ENCODE results near the gene ACBD4. TPM values are rescaled to one million over a fixed set of nuclear protein-coding genes. Genes with fewer than 3 reads are reported as not detected.

Gene ACBD4
- total RNA-seq, 4 donors from 2014 or later, result 8.2 to 14.9 (median 10.1) TPM

DNA sequence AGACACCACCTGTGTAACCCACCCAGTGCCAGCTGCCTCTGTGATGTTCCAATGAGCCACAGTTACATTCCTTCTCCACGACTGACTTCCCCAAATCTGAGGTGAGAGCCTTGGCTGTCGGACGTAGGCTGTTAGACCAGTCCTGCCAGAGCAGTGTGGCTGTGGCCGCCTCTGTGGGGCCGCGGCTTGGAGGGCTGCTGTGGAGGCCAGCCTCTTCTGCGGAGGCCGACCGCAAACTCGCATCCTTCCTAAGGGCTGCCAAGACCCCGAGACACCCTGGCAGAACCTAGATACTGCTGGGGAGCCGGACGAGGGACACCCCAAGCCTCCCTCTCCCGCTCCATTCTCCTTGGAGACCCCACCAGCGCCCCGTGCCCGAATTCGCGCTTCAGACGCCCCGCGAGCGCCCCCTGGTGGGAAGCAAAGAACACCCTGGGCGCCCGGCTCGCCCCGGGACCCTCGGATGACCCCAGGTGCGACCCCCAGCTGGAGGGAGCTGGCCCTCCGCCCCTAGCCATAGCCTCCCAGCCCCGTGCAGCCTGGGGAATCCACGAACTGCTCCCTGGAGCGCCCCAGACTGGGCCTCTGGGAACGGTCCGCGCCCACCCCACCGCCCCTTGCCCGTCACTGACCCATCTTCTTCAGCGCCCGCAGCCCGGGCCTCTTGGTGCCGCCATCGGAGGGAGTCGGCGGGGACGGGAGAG, 3.7 kb upstream of the ACBD4 start:
- TF ChIP-seq, protein P1, sequence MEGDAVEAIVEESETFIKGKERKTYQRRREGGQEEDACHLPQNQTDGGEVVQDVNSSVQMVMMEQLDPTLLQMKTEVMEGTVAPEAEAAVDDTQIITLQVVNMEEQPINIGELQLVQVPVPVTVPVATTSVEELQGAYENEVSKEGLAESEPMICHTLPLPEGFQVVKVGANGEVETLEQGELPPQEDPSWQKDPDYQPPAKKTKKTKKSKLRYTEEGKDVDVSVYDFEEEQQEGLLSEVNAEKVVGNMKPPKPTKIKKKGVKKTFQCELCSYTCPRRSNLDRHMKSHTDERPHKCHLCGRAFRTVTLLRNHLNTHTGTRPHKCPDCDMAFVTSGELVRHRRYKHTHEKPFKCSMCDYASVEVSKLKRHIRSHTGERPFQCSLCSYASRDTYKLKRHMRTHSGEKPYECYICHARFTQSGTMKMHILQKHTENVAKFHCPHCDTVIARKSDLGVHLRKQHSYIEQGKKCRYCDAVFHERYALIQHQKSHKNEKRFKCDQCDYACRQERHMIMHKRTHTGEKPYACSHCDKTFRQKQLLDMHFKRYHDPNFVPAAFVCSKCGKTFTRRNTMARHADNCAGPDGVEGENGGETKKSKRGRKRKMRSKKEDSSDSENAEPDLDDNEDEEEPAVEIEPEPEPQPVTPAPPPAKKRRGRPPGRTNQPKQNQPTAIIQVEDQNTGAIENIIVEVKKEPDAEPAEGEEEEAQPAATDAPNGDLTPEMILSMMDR (IDR thresholded peaks at IDR 0.05), result peak in 1 of 3 donors; percentile 90
- TF ChIP-seq POLR2A (IDR thresholded peaks at IDR 0.05), result no peak
- intact Hi-C loops (cut with DNase I; ENCODE audit: low total_unique reads), result no loop called here
- DNase-seq (ENCODE audit: low spot score in 2 of 2), result no peak
- 11 to 13% methylated on average over 24 to 27 of the region's 46 CpGs for WGBS, 2 donors
- peak overlapping the region; percentile 86 for H3K4me3 ChIP-seq (ENCODE audit: low read depth, poor library complexity, severe bottlenecking)

GRCh38 chr17:45132320-45132571, 3.2 kb upstream of the ACBD4 start, which contains the start of gene PLCD3:
Gene PLCD3, minus strand, starts transcription at chr17:45132515. Its CDS starts 105 bp downstream, at chr17:45132410.
- intact Hi-C loops (cut with DNase I; ENCODE audit: low total_unique reads), result no loop called here
- WGBS, 2 donors, result no CpG with 5 or more reads among the region's 36 CpGs
- TF ChIP-seq, protein P1 (IDR thresholded peaks at IDR 0.05), result no peak
- TF ChIP-seq POLR2A (IDR thresholded peaks at IDR 0.05), result no peak
- DNase-seq (ENCODE audit: low spot score in 2 of 2), result no peak
- peak within 1 kb of the TSS; percentile 86 for H3K4me3 ChIP-seq (ENCODE audit: low read depth, poor library complexity, severe bottlenecking)

GRCh38 chr17:45132572-45133463, 2.7 kb upstream of the ACBD4 start:
- TF ChIP-seq, protein P1 (IDR thresholded peaks at IDR 0.05), result peak in 1 of 3 donors; percentile 63
- no peak for TF ChIP-seq POLR2A (IDR thresholded peaks at IDR 0.05)
- intact Hi-C loops (cut with DNase I; ENCODE audit: low total_unique reads), result no loop called here
- 0 to 2% methylated on average over 57 to 59 of the region's 71 CpGs for WGBS, 2 donors
- DNase-seq (ENCODE audit: low spot score in 2 of 2), result peak; percentile 71 to 96
- peak overlapping the region; percentile 63 for H3K4me3 ChIP-seq (ENCODE audit: low read depth, poor library complexity, severe bottlenecking)

DNA sequence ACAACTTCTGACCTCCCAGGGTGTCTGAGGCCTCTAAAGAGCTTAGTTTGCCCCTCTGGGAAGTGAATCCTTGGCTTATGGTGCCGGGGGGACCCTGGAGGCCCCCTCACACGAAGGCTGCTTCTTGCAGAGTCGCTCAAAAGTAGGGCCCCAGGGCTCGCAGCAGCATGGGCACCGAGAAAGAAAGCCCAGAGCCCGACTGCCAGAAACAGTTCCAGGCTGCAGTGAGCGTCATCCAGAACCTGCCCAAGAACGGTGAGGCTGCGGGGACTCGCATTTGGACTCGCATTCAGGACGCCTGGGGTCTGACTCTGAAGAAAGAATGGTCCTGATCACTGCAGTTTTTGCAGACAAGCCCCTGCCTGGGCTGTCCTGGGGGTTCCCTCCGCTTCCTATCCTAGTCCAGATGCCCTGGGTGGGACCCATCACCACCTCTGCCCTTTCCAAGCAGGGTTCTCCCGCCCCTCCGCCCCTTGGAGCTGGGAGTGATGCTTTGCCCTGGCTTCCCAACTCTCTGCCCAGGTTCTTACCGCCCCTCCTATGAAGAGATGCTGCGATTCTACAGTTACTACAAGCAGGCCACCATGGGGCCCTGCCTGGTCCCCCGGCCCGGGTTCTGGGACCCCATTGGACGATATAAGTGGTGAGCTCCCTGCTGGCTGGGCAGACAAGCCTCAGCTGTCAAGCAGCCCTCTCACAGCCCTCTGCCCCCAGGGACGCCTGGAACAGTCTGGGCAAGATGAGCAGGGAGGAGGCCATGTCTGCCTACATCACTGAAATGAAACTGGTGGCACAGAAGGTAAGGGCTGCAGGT, 698 bp downstream of the ACBD4 start:
- 46 to 51% methylated on average over 20 to 21 of the region's 21 CpGs for WGBS, 2 donors
- no peak for DNase-seq (ENCODE audit: low spot score in 2 of 2)
- H3K4me3 ChIP-seq (ENCODE audit: low read depth, poor library complexity, severe bottlenecking), result peak overlapping the region; percentile 39
- TF ChIP-seq, protein P1 (IDR thresholded peaks at IDR 0.05), result no peak
- TF ChIP-seq POLR2A (IDR thresholded peaks at IDR 0.05), result no peak
- intact Hi-C loops (cut with DNase I; ENCODE audit: low total_unique reads), result loop anchor here (5.0 kb wide), 1 partner anchor 61 kb away; no protein-coding TSS in a partner anchor

GRCh38 chr17:45136846-45137560, 1.5 kb downstream of the ACBD4 start:
- H3K4me3 ChIP-seq (ENCODE audit: low read depth, poor library complexity, severe bottlenecking), result no peak overlapping the region
- WGBS, 2 donors, result 87 to 88% methylated on average over 8 to 12 of the region's 12 CpGs
- intact Hi-C loops (cut with DNase I; ENCODE audit: low total_unique reads), result loop anchor here (5.0 kb wide), 1 partner anchor 60 kb away; no protein-coding TSS in a partner anchor

More at GRCh38 chr17:45136846-45137560, 1.5 kb downstream of the ACBD4 start:
- DNase-seq (ENCODE audit: low spot score in 2 of 2), result no peak
- TF ChIP-seq POLR2A (IDR thresholded peaks at IDR 0.05), result no peak
- TF ChIP-seq, protein P1 (IDR thresholded peaks at IDR 0.05), result no peak
